GM19395 (cell line): ENCODE results near the gene CDT1.
A peak's percentile ranks its signal among the peaks of the same experiment; 100 is the strongest.
"Not testable (repeated sequence)": the region's sequence is repeated elsewhere in the genome, so short reads cannot be mapped to it uniquely, and the experiment has no call there.

Experiments
- ATAC-seq: cut with Tn5 transposase; IDR thresholded peaks from one replicate; pipeline ENCODE4 v1.9.1; 2021; ENCODE audit warnings: mild to moderate bottlenecking, moderate library complexity; ENCODE audit not compliant: unreplicated experiment

The CDT1 gene

GRCh38 chr16:88768071-88768783 lies 35.4 kb upstream of the CDT1 start:
- no peak for ATAC-seq

GRCh38 chr16:88769617-88770460 lies 33.8 kb upstream of the CDT1 start:
- ATAC-seq: no peak

GRCh38 chr16:88770461-88771293 lies 32.9 kb upstream of the CDT1 start:
- no peak for ATAC-seq

- ATAC-seq: no peak
These were observed 32.3 kb upstream of the CDT1 start for GRCh38 chr16:88771294-88771772.

GRCh38 chr16:88771781-88772180 lies 31.8 kb upstream of the CDT1 start:
- ATAC-seq: not testable (repeated sequence)

- ATAC-seq: no peak
These were observed 30.4 kb upstream of the CDT1 start for GRCh38 chr16:88772871-88773811.

GRCh38 chr16:88773812-88774291 lies 29.7 kb upstream of the CDT1 start:
- no peak for ATAC-seq

- ATAC-seq: no peak
These were observed 28.8 kb upstream of the CDT1 start for GRCh38 chr16:88774544-88775393.

GRCh38 chr16:88775825-88776224 lies 27.8 kb upstream of the CDT1 start:
- no peak for ATAC-seq

GRCh38 chr16:88777471-88778270 lies 25.9 kb upstream of the CDT1 start:
- ATAC-seq: no peak

GRCh38 chr16:88778271-88778525 lies 25.4 kb upstream of the CDT1 start:
- no peak for ATAC-seq

- ATAC-seq: no peak
These were observed 25.0 kb upstream of the CDT1 start for GRCh38 chr16:88778541-88779065.

GRCh38 chr16:88779406-88780141 lies 24.0 kb upstream of the CDT1 start:
- no peak for ATAC-seq

- ATAC-seq: no peak
These were observed 23.2 kb upstream of the CDT1 start for GRCh38 chr16:88780142-88781062.

GRCh38 chr16:88781140-88782077 lies 22.2 kb upstream of the CDT1 start:
- peak; percentile 39 for ATAC-seq
